ENCODE measurements around the gene LPCAT2. TPM values are rescaled to one million over a fixed set of nuclear protein-coding genes. Genes with fewer than 3 reads are reported as not detected.

Gene LPCAT2
- total RNA-seq, 1 experiment from 2014 or later: 25.2 TPM

DNA sequence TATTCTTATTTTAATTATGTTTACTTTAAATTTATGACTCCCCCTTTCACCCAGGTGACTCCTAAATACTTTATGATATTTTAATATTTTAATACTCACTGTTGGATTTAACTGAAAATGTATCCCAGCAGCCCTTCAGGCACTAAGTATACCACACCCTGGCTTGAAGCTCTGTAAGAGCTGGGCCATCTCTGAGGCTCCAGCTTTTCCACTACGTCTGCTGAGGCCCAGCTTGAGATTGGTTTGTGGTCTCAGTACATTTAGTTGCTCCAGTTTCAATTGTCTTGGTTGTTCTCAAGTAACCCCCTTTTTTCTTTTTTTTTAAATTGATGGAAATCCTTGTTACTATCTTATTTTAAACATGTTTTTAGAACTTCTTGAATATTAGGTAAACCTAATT lies 30.6 kb downstream of the LPCAT2 start:
- no TSS peak for BruUV-seq (replicated peaks)
- no peak for DNase-seq
- Mint-ChIP-seq H3K4me3 (ENCODE audit: unreplicated experiment) (no peak overlapping the region), H3K36me3 (ENCODE audit: insufficient read depth, unreplicated experiment) (peaks cover 11% of the 10 kb centered on the region), H3K27ac (ENCODE audit: unreplicated experiment) (no peak overlapping the region), H3K9me3 (ENCODE audit: unreplicated experiment) (no peaks in the 10 kb centered on the region), H3K27me3 (ENCODE audit: insufficient read depth, unreplicated experiment) (no peaks in the 10 kb centered on the region), H3K4me1 (ENCODE audit: low read depth, unreplicated experiment) (no peaks in the 10 kb centered on the region)
- TF ChIP-seq CTCF (IDR thresholded peaks at IDR 0.05; ENCODE audit: insufficient read depth in 1 of 2, low read depth in 1 of 2, low read length in 1 of 2, severe bottlenecking in 1 of 2, unreplicated experiment in 1 of 2): no peak
- no peak overlapping the region for H3K4me3 ChIP-seq (ENCODE audit: low read depth, low read length)
- ChIA-PET POLR2A (no interaction called here), CTCF (interaction anchor here (2.2 kb wide), 1 partner anchor 75 kb away, joined by 7 read pairs; no protein-coding TSS in a partner anchor)
- no peaks in the 10 kb centered on the region; the same call in 1 of the 2 replicates for H3K36me3 ChIP-seq (ENCODE audit: control insufficient read depth, insufficient read depth, low read length)
- H3K9me3 ChIP-seq: no peaks in the 10 kb centered on the region
- intact Hi-C loops (cut with micrococcal nuclease; ENCODE audit: unreplicated experiment): no loop called here
- H3K27me3 ChIP-seq (replicated peaks; ENCODE audit: control insufficient read depth, insufficient read depth, low read length): no peaks in the 10 kb centered on the region
- no peaks in the 10 kb centered on the region; the same call in 1 of the 2 replicates for H3K4me1 ChIP-seq

DNA sequence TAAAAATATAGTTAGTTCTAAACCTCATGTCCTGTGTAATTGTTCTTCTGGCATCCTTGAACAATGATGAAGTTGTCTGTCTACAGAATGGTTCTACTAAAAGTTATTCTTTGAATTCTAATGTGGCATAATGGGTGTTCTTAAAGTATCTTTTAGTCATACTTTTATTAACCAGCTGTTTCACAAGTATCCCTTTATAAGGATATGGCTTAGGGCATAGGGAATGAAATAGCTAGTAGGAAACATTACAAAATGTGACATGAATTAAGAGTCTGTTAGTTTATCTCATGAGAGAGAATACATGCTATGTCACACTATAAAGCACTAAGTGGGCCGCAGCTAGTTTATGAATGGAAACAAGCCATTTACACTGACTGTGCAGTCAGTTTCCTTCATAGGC lies 31.3 kb downstream of the LPCAT2 start:
- no peaks in the 10 kb centered on the region; the same call in 1 of the 2 replicates for H3K4me1 ChIP-seq
- H3K27ac Mint-ChIP-seq (ENCODE audit: unreplicated experiment): no peak overlapping the region

DNA sequence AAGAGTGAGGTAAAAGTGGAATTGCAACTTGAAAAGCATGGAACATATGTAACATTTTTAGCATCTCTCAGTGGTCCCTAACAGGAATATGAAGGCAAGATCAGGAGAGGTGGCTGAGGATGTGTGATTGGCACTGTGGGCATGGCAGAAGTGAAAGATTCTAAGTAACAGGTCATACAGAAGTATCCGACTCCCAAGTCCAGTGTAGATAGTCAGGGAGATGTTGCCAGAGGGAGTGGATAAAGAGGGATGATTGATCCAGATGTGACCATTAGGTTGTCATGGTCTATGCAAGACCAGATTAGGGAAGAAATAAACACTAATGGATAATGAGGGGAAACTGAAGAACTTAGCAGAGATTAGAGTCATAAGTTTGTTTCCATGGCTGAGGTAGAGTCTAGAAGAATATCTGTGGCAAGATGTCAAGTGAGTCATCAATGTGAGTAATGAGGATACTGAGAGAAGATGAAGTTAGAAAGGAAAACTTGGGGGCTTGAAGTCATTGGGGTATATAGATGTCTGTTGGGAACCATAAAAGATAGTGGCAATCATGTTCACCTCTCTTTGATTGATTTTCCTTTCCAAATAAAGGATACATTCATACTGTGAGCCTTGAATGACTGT lies 33.7 kb downstream of the LPCAT2 start:
- H3K36me3 ChIP-seq (ENCODE audit: control insufficient read depth, insufficient read depth, low read length): no peaks in the 10 kb centered on the region; the same call in 1 of the 2 replicates
- no peak overlapping the region for H3K4me3 ChIP-seq (ENCODE audit: low read depth, low read length)
- intact Hi-C loops (cut with micrococcal nuclease; ENCODE audit: unreplicated experiment): loop anchor here (1.0 to 2.0 kb wide), 4 partner anchors 34 to 161 kb away; partner anchors contain the start of gene LPCAT2
- POLR2A ChIA-PET: no interaction called here
- no peak overlapping the region for H3K4me3 Mint-ChIP-seq (ENCODE audit: unreplicated experiment)
- H3K27me3 Mint-ChIP-seq (ENCODE audit: insufficient read depth, unreplicated experiment): no peaks in the 10 kb centered on the region
- H3K27ac Mint-ChIP-seq (ENCODE audit: unreplicated experiment): no peak overlapping the region
- no TSS peak for BruUV-seq (replicated peaks)
- H3K9me3 ChIP-seq: no peaks in the 10 kb centered on the region
- no peak for DNase-seq
- H3K27me3 ChIP-seq (replicated peaks; ENCODE audit: control insufficient read depth, insufficient read depth, low read length): no peaks in the 10 kb centered on the region
- CTCF ChIA-PET: no interaction called here
- H3K4me1 ChIP-seq: no peaks in the 10 kb centered on the region; the same call in 1 of the 2 replicates
- no peak for TF ChIP-seq CTCF (IDR thresholded peaks at IDR 0.05; ENCODE audit: insufficient read depth in 1 of 2, low read depth in 1 of 2, low read length in 1 of 2, severe bottlenecking in 1 of 2, unreplicated experiment in 1 of 2)
- peaks cover 11% of the 10 kb centered on the region for H3K36me3 Mint-ChIP-seq (ENCODE audit: insufficient read depth, unreplicated experiment)
- H3K4me1 Mint-ChIP-seq (ENCODE audit: low read depth, unreplicated experiment): no peaks in the 10 kb centered on the region
- no peaks in the 10 kb centered on the region for H3K9me3 Mint-ChIP-seq (ENCODE audit: unreplicated experiment)

More for the DNA sequence above, 31.3 kb downstream of the LPCAT2 start:
- no peaks in the 10 kb centered on the region for H3K9me3 ChIP-seq
- ChIA-PET CTCF (interaction anchor here (1.1 kb wide), 1 partner anchor 39 kb away, joined by 3 read pairs; no protein-coding TSS in a partner anchor), POLR2A (no interaction called here)
- no peak overlapping the region for H3K4me3 ChIP-seq (ENCODE audit: low read depth, low read length)
- no peak overlapping the region for H3K4me3 Mint-ChIP-seq (ENCODE audit: unreplicated experiment)
- no peaks in the 10 kb centered on the region for H3K27me3 Mint-ChIP-seq (ENCODE audit: insufficient read depth, unreplicated experiment)
- peaks cover 11% of the 10 kb centered on the region for H3K36me3 Mint-ChIP-seq (ENCODE audit: insufficient read depth, unreplicated experiment)
- no peaks in the 10 kb centered on the region; the same call in 1 of the 2 replicates for H3K36me3 ChIP-seq (ENCODE audit: control insufficient read depth, insufficient read depth, low read length)
- no peaks in the 10 kb centered on the region for H3K4me1 Mint-ChIP-seq (ENCODE audit: low read depth, unreplicated experiment)
- no peaks in the 10 kb centered on the region for H3K9me3 Mint-ChIP-seq (ENCODE audit: unreplicated experiment)
- no peak for TF ChIP-seq CTCF (IDR thresholded peaks at IDR 0.05; ENCODE audit: insufficient read depth in 1 of 2, low read depth in 1 of 2, low read length in 1 of 2, severe bottlenecking in 1 of 2, unreplicated experiment in 1 of 2)
- DNase-seq: no peak
- no TSS peak for BruUV-seq (replicated peaks)
- no peaks in the 10 kb centered on the region for H3K27me3 ChIP-seq (replicated peaks; ENCODE audit: control insufficient read depth, insufficient read depth, low read length)
- intact Hi-C loops (cut with micrococcal nuclease; ENCODE audit: unreplicated experiment): no loop called here
